GM19238 (cell line): Measurements from ENCODE around the gene PCCB.
"Not testable (repeated sequence)": the region's sequence is repeated elsewhere in the genome, so short reads cannot be mapped to it uniquely, and the experiment has no call there.

Source experiments
- DNase-seq: peaks from one replicate; pipeline ENCODE4 v3.0.0; 2011; ENCODE audit warnings: low spot score; ENCODE audit not compliant: insufficient read length

The PCCB gene

GRCh38 chr3:136262559-136262958, 12.4 kb downstream of the PCCB start:
- no peak for DNase-seq

GRCh38 chr3:136263251-136263650, 13.1 kb downstream of the PCCB start:
- DNase-seq: no peak

- DNase-seq: not testable (repeated sequence)
Measured at GRCh38 chr3:136266468-136267125, 16.5 kb downstream of the PCCB start.

GRCh38 chr3:136267235-136267634, 17.1 kb downstream of the PCCB start:
- no peak for DNase-seq

GRCh38 chr3:136270179-136270578, 20.0 kb downstream of the PCCB start:
- no peak for DNase-seq

- DNase-seq: not testable (repeated sequence)
Measured at GRCh38 chr3:136271626-136272025, 21.5 kb downstream of the PCCB start.

- no peak for DNase-seq
Measured at GRCh38 chr3:136276049-136276755, 26.1 kb downstream of the PCCB start.

- DNase-seq: no peak
Measured at GRCh38 chr3:136277115-136277514, 27.0 kb downstream of the PCCB start.

- DNase-seq: no peak
Measured at GRCh38 chr3:136277634-136278033, 27.5 kb downstream of the PCCB start.

- no peak for DNase-seq
Measured at GRCh38 chr3:136279092-136279491, 29.0 kb downstream of the PCCB start.

GRCh38 chr3:136280961-136281360, 30.8 kb downstream of the PCCB start:
- no peak for DNase-seq

- DNase-seq: no peak
Measured at GRCh38 chr3:136281966-136282520, 31.9 kb downstream of the PCCB start.

- DNase-seq: no peak
Measured at GRCh38 chr3:136283627-136284026, 33.5 kb downstream of the PCCB start.

GRCh38 chr3:136291302-136291701, 41.2 kb downstream of the PCCB start:
- DNase-seq: no peak

GRCh38 chr3:136292500-136292899, 42.4 kb downstream of the PCCB start:
- no peak for DNase-seq

GRCh38 chr3:136293279-136293678, 43.1 kb downstream of the PCCB start:
- DNase-seq: no peak

GRCh38 chr3:136294176-136294575, 44.0 kb downstream of the PCCB start:
- DNase-seq: no peak

- no peak for DNase-seq
Measured at GRCh38 chr3:136296960-136297359, 46.8 kb downstream of the PCCB start.

GRCh38 chr3:136297826-136298225, 47.7 kb downstream of the PCCB start:
- no peak for DNase-seq

- DNase-seq: no peak
Measured at GRCh38 chr3:136300444-136300843, 50.3 kb downstream of the PCCB start.

GRCh38 chr3:136305879-136306278, 55.7 kb downstream of the PCCB start:
- DNase-seq: no peak

GRCh38 chr3:136311261-136311660, 61.1 kb downstream of the PCCB start:
- DNase-seq: no peak

- DNase-seq: no peak
Measured at GRCh38 chr3:136311968-136312367, 61.8 kb downstream of the PCCB start.
